ENCODE results near the gene HEXIM2. TPM values are rescaled to one million over a fixed set of nuclear protein-coding genes. Genes with fewer than 3 reads are reported as not detected.

HEXIM2 gene
- total RNA-seq = 1.9 and 7.3 TPM in 2 replicates

GRCh38 chr17:45161288-45162024 is at the start of gene HEXIM2:
TSS of gene HEXIM2 (plus strand) at chr17:45161875. CDS start at chr17:45162794, 919 bp downstream.

GRCh38 chr17:45132320-45132571 is 29.4 kb upstream of the HEXIM2 start, which contains the start of gene PLCD3:
TSS of gene PLCD3 (minus strand) at chr17:45132515. CDS start at chr17:45132410, 105 bp downstream.

GRCh38 chr17:45135192-45135977 is 26.3 kb upstream of the HEXIM2 start, which contains the start of gene ACBD4:
TSS of gene ACBD4 (plus strand) at chr17:45135687. CDS start at chr17:45136145, 458 bp downstream.

GRCh38 chr17:45148183-45149036 is 13.3 kb upstream of the HEXIM2 start, which contains the start of gene HEXIM1:
TSS of gene HEXIM1 (plus strand) at chr17:45148475. CDS start at chr17:45149191, 716 bp downstream.

Other genes with a start within 250 kb of the HEXIM2 start
- not detected in 2 replicates for gene GFAP, start 246.4 kb upstream of the HEXIM2 start, total RNA-seq
- 0.77 and 1.9 TPM in 2 replicates for gene KIF18B, start 214.1 kb upstream of the HEXIM2 start, total RNA-seq
- 2.6 and 13.5 TPM in 2 replicates for gene C1QL1, start 193.6 kb upstream of the HEXIM2 start, total RNA-seq
- gene DCAKD, start 110.2 kb upstream of the HEXIM2 start, total RNA-seq = 49.6 and 50.6 TPM in 2 replicates
- 80.3 and 89.4 TPM in 2 replicates for gene NMT1, start 100.6 kb upstream of the HEXIM2 start, total RNA-seq
- gene PLCD3, start 29.4 kb upstream of the HEXIM2 start, total RNA-seq = 77.5 and 133 TPM in 2 replicates
- gene ACBD4, start 26.2 kb upstream of the HEXIM2 start, total RNA-seq = 4.9 and 6.5 TPM in 2 replicates
- gene HEXIM1, start 13.4 kb upstream of the HEXIM2 start, total RNA-seq = 12.6 and 18.1 TPM in 2 replicates
- 1.2 and 3.3 TPM in 2 replicates for gene FMNL1, start 60.0 kb downstream of the HEXIM2 start, total RNA-seq
- not detected in 2 replicates for gene SPATA32, start 100.2 kb downstream of the HEXIM2 start, total RNA-seq
- gene MAP3K14, start 155.1 kb downstream of the HEXIM2 start, total RNA-seq = 4.3 and 4.6 TPM in 2 replicates